NB4 (cell line): ENCODE results near the gene LIX1L.

Experiments used
- CTCF ChIP-seq: IDR thresholded peaks from one replicate; pipeline ENCODE4 v1.5.1; 2012; ENCODE audit warnings: low read depth, low read length
- POLR2A ChIP-seq: IDR thresholded peaks from 2 replicates; pipeline ENCODE4 v1.6.1; 2011; ENCODE audit warnings: mild to moderate bottlenecking; ENCODE audit not compliant: insufficient read length; ENCODE audit errors: extremely low read depth
- TF ChIP-seq, protein P1 (sequence below): IDR thresholded peaks from 2 replicates; pipeline ENCODE4 v1.6.1; 2011; ENCODE audit warnings: low read depth, low read length

GRCh38 chr1:146001709-146002108, 43.9 kb upstream of the LIX1L start:
- TF ChIP-seq, protein P1, sequence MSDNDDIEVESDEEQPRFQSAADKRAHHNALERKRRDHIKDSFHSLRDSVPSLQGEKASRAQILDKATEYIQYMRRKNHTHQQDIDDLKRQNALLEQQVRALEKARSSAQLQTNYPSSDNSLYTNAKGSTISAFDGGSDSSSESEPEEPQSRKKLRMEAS: no peak
- TF ChIP-seq CTCF (no peak), POLR2A (no peak)
